GM04503 (cell line): ENCODE results near the gene GABARAPL2.
"Not testable (repeated sequence)": the region's sequence is repeated elsewhere in the genome, so short reads cannot be mapped to it uniquely, and the experiment has no call there.

Experiments used
- DNase-seq: peaks from one replicate; pipeline ENCODE4 v3.0.0-alpha.2; 2012; ENCODE audit warnings: low read depth

GABARAPL2 gene

DNA sequence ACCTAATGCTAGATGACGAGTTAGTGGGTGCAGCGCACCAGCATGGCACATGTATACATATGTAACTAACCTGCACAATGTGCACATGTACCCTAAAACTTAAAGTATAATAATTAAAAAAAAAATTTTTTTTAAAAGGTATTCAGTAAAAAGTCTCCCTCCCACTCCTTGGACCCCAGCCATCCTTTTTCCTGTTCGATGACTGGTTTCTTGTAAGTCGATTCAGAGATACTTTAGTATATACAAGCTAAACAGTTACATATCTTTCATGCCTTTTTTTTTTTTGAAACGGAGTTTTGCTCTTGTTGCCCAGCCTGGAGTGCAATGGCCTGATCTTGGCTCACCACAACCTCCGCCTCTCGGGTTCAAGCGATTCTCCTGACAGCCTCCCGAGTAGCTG is 25.7 kb downstream of the GABARAPL2 start:
- not testable (repeated sequence) for DNase-seq

- DNase-seq, result no peak
Measured at GRCh38 chr16:75593308-75593707, 27.1 kb downstream of the GABARAPL2 start.

- DNase-seq, result peak; percentile 17
Measured at GRCh38 chr16:75593825-75594820, 27.9 kb downstream of the GABARAPL2 start.

DNA sequence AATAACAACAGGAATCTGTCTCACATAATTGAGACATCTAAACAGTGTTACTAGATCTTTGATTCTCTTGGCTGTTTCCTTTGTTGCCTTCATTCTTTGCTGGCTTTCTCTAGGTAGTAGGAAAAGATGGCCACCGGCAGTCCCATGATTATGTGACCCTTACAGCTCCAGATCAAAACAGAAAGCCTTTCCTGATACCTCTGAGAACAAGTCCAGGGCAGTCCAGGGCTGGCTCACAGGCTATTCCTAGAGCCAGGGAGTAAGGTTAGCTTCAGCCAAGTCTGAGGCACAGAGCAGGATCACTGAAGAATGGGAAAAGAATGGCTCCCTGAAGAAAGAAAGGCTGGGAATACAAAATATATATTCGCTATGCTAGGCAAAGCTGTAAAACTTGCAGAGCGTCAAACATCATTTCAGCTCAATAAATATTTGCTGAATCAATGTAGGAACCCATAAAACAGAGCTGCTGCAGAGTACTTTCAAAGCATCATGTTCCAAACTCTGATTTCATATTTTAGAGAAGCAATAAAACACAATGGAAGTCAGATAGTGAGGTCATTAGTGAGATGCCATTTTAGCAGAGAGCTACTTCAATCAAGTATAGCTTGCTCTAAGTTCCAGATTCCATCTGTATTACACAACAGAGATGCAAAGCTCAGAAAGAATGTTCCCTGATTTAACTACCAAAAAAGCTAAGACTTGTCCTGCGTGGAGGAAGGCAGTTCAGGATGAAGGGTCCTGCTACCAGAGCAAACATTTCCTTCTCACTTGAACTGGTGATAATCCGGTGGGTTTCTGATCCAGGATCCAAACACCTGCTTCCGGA is 33.5 kb downstream of the GABARAPL2 start:
- no peak for DNase-seq

DNA sequence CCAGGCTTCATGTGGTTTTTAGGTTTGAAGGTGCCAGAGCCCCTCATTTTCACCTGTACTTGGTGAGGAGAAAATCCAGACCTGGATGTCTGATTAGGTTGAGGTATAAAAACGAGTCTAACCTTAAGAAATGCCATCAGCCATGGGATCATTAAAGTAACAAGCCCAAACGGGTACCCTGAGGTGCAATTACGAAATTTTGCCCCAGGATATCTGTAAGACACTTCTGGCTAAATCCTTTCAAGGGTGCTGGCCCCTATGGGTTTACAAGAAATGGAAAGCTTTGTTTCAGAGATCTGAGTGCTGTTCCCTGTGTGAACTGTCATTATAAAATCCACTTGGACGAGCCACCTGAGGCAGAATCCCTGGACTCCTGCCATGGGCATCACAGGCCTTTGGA is 37.1 kb downstream of the GABARAPL2 start:
- no peak for DNase-seq

DNA sequence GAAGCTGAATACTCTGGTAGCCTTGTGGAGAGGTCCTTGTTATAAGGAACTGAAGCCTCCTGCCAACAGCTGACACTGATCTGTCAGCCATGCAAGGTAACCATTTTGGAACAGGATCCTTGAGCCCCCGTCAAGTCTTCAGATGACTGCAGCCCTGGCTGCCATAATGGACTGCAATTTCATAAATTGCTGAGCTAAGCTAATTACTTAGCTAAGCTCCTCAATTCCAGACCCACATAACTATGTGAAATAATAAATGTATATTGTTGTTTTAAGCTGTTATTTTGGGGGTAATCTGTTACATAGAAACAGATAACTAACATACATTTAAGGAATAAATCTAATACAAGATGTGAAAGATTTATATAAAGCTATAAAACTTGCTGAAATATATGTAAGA is 40.3 kb downstream of the GABARAPL2 start:
- no peak for DNase-seq

DNA sequence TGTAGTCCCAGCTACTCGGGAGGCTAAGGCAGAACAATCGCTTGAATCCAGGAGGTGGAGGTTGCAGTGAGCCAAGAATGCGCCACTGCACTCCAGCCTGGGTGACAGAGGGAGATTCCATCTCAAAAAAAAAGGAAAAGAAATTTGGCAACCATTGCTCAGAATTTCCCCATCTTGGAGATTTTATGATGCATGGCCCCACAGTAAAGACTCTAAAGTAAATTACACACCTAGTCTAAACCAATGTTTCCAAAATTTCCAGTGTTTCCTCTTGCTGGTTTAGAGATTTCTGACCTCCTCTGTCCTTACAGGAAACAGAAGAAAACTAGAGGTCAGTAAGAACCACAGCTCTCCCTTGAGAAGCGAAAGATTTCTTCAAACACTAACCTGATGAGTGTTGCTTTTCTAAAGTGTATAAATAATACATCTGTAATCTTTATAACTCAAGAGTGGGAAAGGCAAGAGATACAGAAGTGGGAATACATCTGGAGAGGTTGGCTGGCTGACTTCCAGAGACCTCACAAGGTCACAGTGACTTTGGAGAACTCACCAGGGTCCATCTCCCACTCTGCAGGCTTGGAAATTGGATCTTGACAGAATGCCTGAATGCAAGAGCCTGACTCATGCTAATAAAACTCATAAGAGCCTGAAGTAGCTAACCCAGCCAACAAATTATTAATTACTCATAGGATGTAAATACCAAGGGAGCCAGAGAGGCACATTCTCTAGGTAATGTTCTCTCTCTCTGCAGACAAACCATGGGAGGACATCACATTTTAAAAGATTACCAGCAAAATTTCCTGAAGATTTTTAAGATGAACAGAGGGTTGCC is 48.1 kb downstream of the GABARAPL2 start:
- no peak for DNase-seq

DNA sequence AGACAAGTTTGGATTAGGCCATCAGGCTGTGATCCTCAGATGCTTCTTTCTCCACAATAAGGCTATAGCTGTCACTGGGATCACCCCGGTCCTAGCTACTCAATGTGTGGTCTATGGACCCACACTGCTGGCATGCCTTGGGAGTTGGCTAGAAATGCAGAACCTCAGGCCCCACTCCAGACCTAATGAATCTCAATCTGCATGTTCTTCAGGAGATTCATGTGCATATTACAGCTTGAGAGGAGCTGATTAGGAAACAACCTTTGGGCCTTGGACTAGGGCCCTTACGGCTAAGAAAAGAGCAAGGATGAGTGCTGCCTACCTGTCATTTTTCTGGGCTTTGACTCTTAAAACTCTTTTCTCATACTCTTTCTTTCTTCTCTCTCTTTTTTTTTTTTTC is 49.4 kb downstream of the GABARAPL2 start:
- no peak for DNase-seq

- DNase-seq, result no peak
Measured at GRCh38 chr16:75616521-75617010, 50.4 kb downstream of the GABARAPL2 start.

DNA sequence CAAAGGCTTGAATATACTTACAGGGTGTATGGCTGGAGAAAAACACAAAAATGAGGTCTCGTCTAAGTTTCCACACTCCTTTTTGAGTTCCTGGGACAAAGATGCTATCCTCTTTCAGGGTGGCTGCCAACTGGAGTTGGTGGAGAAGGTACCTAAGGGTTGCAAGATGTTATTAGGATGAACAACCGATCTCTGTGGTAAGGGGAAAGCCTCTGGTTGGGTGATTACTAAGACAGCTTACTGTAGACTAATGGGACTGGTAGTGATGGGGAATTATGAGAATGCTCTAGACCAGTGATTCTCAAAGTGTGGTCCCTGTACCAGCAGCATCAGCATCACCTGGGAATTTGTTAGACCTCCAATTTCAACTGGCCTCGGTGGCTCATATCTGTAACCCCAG is 50.9 kb downstream of the GABARAPL2 start:
- no peak for DNase-seq

GRCh38 chr16:75618780-75619179 is 52.6 kb downstream of the GABARAPL2 start:
- DNase-seq, result no peak

GRCh38 chr16:75620326-75621169 is 54.4 kb downstream of the GABARAPL2 start:
- DNase-seq, result no peak

- peak; percentile 11 for DNase-seq
Measured at GRCh38 chr16:75621170-75621477, 54.9 kb downstream of the GABARAPL2 start.

DNA sequence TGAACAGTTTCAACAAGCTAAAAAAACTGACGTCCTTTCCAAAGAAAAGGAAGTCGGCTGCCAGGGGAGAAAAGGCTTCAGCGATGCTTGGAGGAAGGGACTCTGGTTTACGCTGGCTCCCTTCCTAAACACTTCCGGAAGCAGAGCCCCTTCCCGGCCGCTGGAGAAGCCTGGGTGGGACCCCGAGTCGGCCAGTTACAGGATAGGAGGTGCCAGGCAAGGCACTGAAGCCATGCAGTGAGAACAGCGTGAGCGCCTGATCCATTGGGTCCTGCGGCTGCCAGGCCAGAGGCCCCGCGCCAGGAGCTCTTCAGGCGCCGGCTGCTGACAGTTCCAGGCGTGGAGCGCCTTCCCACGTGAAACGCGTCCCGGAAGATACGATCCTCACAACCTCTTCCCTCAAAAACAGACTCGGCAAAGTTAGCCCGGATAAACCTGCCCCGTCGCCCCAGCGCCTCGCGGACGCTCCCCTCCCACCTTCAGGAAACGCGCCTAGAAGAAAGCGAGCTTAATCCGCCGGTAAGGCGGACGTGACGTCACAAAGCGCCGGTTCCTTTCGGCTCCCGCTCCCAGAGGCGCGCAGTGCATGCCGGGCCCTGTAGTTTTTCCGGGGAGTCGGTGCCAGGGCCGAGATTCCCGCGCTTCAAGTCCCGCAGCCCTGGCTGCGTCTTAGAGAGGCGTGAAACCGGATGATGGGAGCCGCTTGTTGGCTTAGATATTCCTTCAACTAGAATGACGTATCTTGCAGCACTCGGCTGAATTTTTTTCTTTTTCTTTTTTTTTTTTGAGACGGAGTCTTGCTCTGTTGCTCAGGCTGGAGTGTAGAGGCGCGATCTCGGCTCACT is 56.8 kb downstream of the GABARAPL2 start, which contains the start of gene ADAT1:
Gene ADAT1 (minus strand): TSS at position 521 of the 845 bp plus-strand sequence. CDS start 2,482 bp downstream, outside the sequence.
- peak; percentile 86 for DNase-seq

DNA sequence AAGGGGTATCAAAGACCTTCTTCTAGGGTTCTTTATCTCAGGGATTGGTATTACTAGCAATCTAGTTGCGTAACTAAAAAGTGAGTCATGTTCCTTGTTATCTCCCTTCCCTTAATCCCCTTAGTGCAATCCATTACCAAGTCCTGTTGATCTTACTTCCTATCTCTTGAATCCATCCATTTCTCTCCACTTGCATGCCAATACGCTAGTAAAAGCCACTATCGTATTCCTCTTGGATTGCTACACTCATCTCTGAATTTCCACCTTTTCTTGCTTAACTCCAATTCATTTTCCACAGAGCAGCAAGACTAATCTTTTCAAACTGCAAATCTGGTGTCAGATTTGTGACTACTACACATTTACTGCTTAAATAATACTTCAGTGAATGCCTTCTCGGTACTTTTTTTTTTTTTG is 58.7 kb downstream of the GABARAPL2 start:
- no peak for DNase-seq

DNA sequence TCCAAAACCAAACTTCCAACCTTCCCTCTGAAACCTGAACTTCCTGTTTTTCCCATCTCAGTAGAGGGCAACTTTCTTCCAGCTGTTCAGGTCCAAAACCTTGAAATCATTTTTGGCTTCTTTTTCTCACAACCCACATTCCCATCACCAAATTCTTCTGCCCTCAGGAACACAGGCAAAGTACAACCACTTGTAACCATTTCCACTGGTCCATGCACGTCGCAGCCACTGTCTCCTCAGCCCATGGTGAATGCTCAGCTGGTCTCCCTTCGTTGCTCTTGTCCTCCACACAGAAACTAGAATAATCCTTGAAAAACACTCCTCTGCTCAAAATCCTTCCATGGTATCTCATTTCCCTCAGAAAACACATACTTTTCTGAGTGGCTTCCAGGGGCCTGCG is 60.6 kb downstream of the GABARAPL2 start:
- no peak for DNase-seq
